ENCODE measurements around the gene MEG3. TPM values are rescaled to one million over a fixed set of nuclear protein-coding genes. Genes with fewer than 3 reads are reported as not detected.

Gene MEG3
- total and polyA plus RNA-seq, 2 of the 8 experiments (the other 6 are each of a cell fraction or from before 2014, with no cell fraction given), result 0.17 to 1.1 TPM

DNA sequence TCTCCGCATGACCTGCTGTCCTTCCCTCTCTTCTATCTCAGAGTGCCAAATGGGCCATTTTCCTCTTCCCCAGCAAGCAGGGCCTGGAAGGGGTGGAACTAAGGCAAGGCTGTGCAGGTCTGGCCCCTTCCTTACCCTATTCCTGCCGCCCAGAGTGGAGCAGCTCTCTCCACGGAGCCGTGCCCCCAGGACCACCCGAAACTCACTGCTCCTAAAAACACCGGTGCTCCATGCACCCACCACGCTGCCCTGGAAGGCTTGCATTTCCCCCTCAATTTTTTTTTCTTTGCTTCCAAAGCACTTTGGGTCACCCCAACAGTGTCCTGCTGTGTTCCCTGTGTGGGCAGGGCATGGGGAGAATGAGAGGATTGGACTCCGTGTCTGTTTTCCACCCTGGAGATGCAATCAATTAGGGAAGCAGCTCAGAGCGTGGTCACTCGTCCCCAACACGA lies 48.5 kb upstream of the MEG3 start:
- H2AFZ ChIP-seq (ENCODE audit: low read length), result no peak overlapping the region
- no peak overlapping the region for H4K5ac ChIP-seq (ENCODE audit: insufficient read length, low read depth, low read length)
- no peak for DNase-seq (ENCODE audit: low read depth in 1 of 2, low spot score in 2 of 2)
- H3K36me3 ChIP-seq (ENCODE audit: control insufficient read depth in 2 of 4, insufficient read depth in 4 of 4, low read length in 3 of 4), result no peaks in the 10 kb centered on the region
- 94% methylated on average over 11 of the region's 11 CpGs; no CpG with 5 or more reads in 1 of the 2 experiments for WGBS, 2 experiments (ENCODE audit: extremely low coverage in 1 of 2, insufficient coverage in 1 of 2, insufficient read length in 1 of 2, insufficient replicate concordance in 2 of 2, low coverage in 1 of 2, low lambda C conversion rate in 2 of 2, missing lambda C conversion rate in 1 of 2)
- H3K9ac ChIP-seq (replicated peaks in 1 of 4; ENCODE audit: extremely low read depth in 1 of 4, low read depth in 3 of 4, low read length in 3 of 4), result no peak overlapping the region
- no peaks in the 10 kb centered on the region; a peak in 1 of 7 replicates for H3K27me3 ChIP-seq (replicated peaks in 1 of 4; ENCODE audit: control insufficient read depth in 3 of 4, extremely low read depth in 1 of 4, insufficient read depth in 3 of 4, low read length in 3 of 4)
- ChIA-PET POLR2A (ENCODE audit: partially characterized antibody) (no interaction called here), CTCF (ENCODE audit: partially characterized antibody) (interaction anchor here (0.6 kb wide), 1 partner anchor 882 kb away, joined by 3 read pairs; no protein-coding TSS in a partner anchor)
- no peak overlapping the region for H2BK12ac ChIP-seq (ENCODE audit: low read depth, low read length)
- H3K27ac ChIP-seq (ENCODE audit: low read depth, low read length), result no peak overlapping the region
- H4K91ac ChIP-seq (replicated peaks; ENCODE audit: insufficient read length, low read length), result no peak overlapping the region
- no peak overlapping the region for H3K23ac ChIP-seq (ENCODE audit: insufficient read length)
- TF ChIP-seq POU5F1 (IDR thresholded peaks at IDR 0.05; ENCODE audit: low read depth, low read length), result no peak
- TF ChIP-seq SIN3A (conservative IDR thresholded peaks at IDR 0.05 in 1 of 2, IDR thresholded peaks at IDR 0.05 in 1 of 2; ENCODE audit: low read depth in 1 of 2, low read length in 2 of 2), result no peak
- TF ChIP-seq SIRT6 (IDR thresholded peaks at IDR 0.05; ENCODE audit: low read length), result no peak
- TF ChIP-seq JUN (IDR thresholded peaks at IDR 0.05; ENCODE audit: low read depth, low read length), result no peak
- TF ChIP-seq EP300 (IDR thresholded peaks at IDR 0.05; ENCODE audit: borderline replicate concordance in 1 of 2, low read depth in 2 of 2, low read length in 2 of 2), result no peak
- no peak for TF ChIP-seq KDM4A (IDR thresholded peaks at IDR 0.05; ENCODE audit: low read depth, low read length, severe bottlenecking)
- TF ChIP-seq CHD1 (IDR thresholded peaks at IDR 0.05; ENCODE audit: low read depth, low read length), result no peak
- TF ChIP-seq BACH1 (IDR thresholded peaks at IDR 0.05; ENCODE audit: low read length), result no peak
- no peak for TF ChIP-seq CBX8 (IDR thresholded peaks at IDR 0.05; ENCODE audit: borderline replicate concordance, low read depth, low read length)
- H3K4me3 ChIP-seq (ENCODE audit: extremely low read depth in 1 of 4, insufficient read depth in 2 of 4, low read depth in 3 of 4, low read length in 4 of 4), result no peak overlapping the region
- H2BK5ac ChIP-seq (ENCODE audit: low read depth, low read length), result no peak overlapping the region
- H3K9me3 ChIP-seq (ENCODE audit: insufficient read depth in 2 of 2, low read depth in 1 of 2, low read length in 1 of 2), result no peaks in the 10 kb centered on the region
- no peak overlapping the region for H2BK15ac ChIP-seq (ENCODE audit: low read length)
- no peaks in the 10 kb centered on the region for H3K79me1 ChIP-seq (ENCODE audit: low read depth, low read length)
- H2AK5ac ChIP-seq (ENCODE audit: low read depth, low read length), result no peak overlapping the region
- H4K20me1 ChIP-seq (replicated peaks in 1 of 2; ENCODE audit: control insufficient read depth in 1 of 2, insufficient read depth in 2 of 2, low read length in 2 of 2), result no peaks in the 10 kb centered on the region
- no peaks in the 10 kb centered on the region for H3K79me2 ChIP-seq (ENCODE audit: control insufficient read depth in 1 of 2, insufficient read depth in 2 of 2, low read length in 2 of 2)
- no peak overlapping the region for H3K18ac ChIP-seq (ENCODE audit: extremely low read depth, low read length)
- no peak overlapping the region for H3K4me2 ChIP-seq (ENCODE audit: insufficient read depth in 1 of 2, low read depth in 2 of 2, low read length in 2 of 2)
- no peaks in the 10 kb centered on the region for H3K4me1 ChIP-seq (replicated peaks in 1 of 4; ENCODE audit: control insufficient read depth in 3 of 4, insufficient read depth in 4 of 4, low read length in 3 of 4)
- H2BK20ac ChIP-seq (ENCODE audit: low read length), result no peak overlapping the region
- H3K23me2 ChIP-seq (ENCODE audit: low read depth, low read length), result no peaks in the 10 kb centered on the region
- H3K4ac ChIP-seq (replicated peaks; ENCODE audit: insufficient read length, low read depth, low read length), result no peak overlapping the region
- FAIRE-seq, result no peak
- H4K8ac ChIP-seq (ENCODE audit: extremely low read depth, insufficient read depth, low read length), result no peak overlapping the region; the same call in 1 of the 2 replicates
- no peak overlapping the region for H2BK120ac ChIP-seq (replicated peaks; ENCODE audit: low read depth, low read length)
- no peak overlapping the region for H3K14ac ChIP-seq (ENCODE audit: insufficient read length)
- no peak overlapping the region for H3K56ac ChIP-seq (replicated peaks; ENCODE audit: insufficient read length, low read depth, low read length)

All from H1 (cell line).